ENCODE measurements around the gene BEGAIN.

BEGAIN gene

DNA sequence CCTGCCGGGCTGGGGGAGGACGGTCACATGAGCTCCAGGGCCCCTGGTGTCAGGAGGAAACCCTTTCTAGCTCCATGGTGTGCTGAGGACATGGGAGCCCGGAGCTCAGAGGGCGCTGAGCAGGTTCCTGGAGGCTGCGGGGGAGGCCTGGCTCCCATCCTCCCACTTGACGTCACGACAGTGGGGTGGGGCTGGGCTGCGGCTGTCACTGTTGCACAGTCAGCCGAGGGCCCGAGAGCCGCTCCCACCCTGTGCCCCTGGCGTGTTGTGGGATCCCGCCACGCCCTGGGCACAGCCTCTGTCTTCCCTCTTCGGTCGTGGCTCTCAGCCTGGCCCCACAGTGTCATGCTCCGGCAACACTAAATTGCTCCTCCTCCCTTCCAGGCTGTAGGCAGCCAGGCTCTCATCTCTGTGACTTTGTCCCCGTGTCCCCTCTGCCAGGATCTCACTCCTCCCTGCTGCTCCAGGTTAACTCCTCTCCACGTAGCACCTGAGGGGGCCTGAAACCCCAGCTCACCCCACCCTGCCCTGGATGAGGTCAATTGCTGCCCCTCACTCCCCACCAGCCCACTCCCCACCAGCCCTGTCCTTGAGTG is 33.0 kb downstream of the BEGAIN start:
- Histone ChIP-seq H3K27ac (ENCODE audit: low read depth, low read length) (no peak overlapping the region), H3K9me3 (ENCODE audit: insufficient read depth, low read depth, low read length) (no peaks in the 10 kb centered on the region), H3K9ac (ENCODE audit: low read depth, low read length) (no peak overlapping the region), H3K4me1 (ENCODE audit: insufficient read depth, low read length) (no peaks in the 10 kb centered on the region), H3K27me3 (ENCODE audit: insufficient read depth, low read length) (no peaks in the 10 kb centered on the region), H3K4me3 (ENCODE audit: low read length) (no peak overlapping the region), H3K36me3 (ENCODE audit: insufficient read depth, low read length) (no peaks in the 10 kb centered on the region)
- 85% methylated on average over 19 of the region's 19 CpGs for WGBS

DNA sequence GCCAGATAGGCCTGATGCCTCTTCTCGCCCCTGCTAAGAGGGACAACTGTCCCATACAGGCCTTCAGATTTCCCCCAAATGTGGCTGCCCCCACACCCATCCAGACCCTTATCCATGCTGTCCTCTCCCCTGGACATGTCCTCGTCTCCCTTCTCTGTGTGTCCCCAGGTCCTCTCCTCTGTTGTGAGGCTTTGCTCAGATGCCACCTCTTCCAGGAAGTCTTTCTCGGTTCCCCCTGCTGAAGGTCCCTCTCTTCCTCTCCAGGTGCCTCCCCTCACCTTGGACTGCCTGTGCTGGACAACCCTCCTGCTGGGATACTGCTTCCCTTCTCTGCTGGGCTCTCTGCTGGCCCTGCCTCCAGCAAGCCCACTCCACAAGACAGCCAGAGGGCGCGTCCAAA is 33.7 kb downstream of the BEGAIN start:
- Histone ChIP-seq H3K36me3 (ENCODE audit: insufficient read depth, low read length) (no peaks in the 10 kb centered on the region), H3K27me3 (ENCODE audit: insufficient read depth, low read length) (peaks cover under 1% of the 10 kb centered on the region; the same call in 1 of the 2 replicates), H3K9ac (ENCODE audit: low read depth, low read length) (no peak overlapping the region), H3K4me1 (ENCODE audit: insufficient read depth, low read length) (no peaks in the 10 kb centered on the region), H3K27ac (ENCODE audit: low read depth, low read length) (no peak overlapping the region), H3K4me3 (ENCODE audit: low read length) (no peak overlapping the region), H3K9me3 (ENCODE audit: insufficient read depth, low read depth, low read length) (no peaks in the 10 kb centered on the region)
- WGBS: 89% methylated on average over 5 of the region's 5 CpGs

DNA sequence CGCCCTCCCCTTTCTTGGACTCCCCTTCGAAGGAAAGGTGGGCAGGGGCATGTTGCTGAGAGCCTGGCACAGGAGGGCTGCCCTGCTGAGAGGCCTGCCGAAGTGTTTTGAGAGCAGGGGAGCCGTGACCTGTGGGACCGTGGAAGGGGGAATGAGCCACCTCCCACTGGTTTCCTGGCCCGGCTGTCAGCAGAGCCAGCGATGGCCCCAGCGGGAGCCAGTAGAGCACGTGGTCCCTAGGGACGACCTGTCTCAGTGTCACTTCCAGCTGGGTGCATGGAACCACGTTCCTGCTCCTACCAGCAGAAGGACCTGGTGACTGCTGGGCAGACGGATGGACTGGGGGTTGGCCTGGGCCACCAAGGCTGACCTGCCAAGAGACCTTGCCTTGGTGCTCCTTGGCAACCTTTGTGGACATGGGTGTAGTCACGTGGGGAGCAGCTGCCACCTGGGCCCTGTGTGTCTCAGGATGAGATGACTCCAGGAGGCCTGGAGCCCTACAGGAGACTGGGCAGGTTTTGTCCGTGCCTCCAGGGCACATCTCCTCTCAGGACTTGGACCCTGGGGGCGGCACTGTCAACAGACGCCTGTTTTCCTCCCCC is 34.6 kb downstream of the BEGAIN start:
- no peak overlapping the region for H3K4me3 ChIP-seq (ENCODE audit: low read length)
- no peaks in the 10 kb centered on the region for H3K36me3 ChIP-seq (ENCODE audit: insufficient read depth, low read length)
- H3K27ac ChIP-seq (ENCODE audit: low read depth, low read length): no peak overlapping the region
- H3K9ac ChIP-seq (ENCODE audit: low read depth, low read length): no peak overlapping the region
- 91% methylated on average over 16 of the region's 16 CpGs for WGBS
- no peaks in the 10 kb centered on the region for H3K9me3 ChIP-seq (ENCODE audit: insufficient read depth, low read depth, low read length)
- no peaks in the 10 kb centered on the region for H3K4me1 ChIP-seq (ENCODE audit: insufficient read depth, low read length)
- H3K27me3 ChIP-seq (ENCODE audit: insufficient read depth, low read length): peaks cover 6% of the 10 kb centered on the region; the same call in 1 of the 2 replicates

DNA sequence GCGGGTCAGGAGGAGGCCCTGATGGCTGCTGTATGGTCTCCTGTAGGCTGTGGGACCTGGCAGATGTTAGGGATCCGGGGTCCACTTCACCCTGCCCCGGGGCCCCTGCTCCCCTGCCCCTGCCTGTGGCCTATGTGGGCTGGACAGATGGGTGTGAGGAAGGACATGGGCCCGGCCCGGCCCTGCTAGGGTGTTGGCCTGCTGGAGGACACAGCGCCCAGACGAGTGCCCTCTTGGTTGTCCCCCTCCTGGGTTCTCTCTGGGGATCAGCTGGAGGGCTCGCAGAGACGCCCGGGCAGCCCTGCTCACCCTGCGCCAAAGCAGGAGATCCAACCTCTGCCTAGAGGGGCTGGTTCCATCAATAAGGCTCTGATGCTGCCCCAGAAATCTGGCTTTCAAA is 36.2 kb downstream of the BEGAIN start:
- Histone ChIP-seq H3K4me1 (ENCODE audit: insufficient read depth, low read length) (peaks cover under 1% of the 10 kb centered on the region), H3K27me3 (ENCODE audit: insufficient read depth, low read length) (peaks cover 19% of the 10 kb centered on the region)

DNA sequence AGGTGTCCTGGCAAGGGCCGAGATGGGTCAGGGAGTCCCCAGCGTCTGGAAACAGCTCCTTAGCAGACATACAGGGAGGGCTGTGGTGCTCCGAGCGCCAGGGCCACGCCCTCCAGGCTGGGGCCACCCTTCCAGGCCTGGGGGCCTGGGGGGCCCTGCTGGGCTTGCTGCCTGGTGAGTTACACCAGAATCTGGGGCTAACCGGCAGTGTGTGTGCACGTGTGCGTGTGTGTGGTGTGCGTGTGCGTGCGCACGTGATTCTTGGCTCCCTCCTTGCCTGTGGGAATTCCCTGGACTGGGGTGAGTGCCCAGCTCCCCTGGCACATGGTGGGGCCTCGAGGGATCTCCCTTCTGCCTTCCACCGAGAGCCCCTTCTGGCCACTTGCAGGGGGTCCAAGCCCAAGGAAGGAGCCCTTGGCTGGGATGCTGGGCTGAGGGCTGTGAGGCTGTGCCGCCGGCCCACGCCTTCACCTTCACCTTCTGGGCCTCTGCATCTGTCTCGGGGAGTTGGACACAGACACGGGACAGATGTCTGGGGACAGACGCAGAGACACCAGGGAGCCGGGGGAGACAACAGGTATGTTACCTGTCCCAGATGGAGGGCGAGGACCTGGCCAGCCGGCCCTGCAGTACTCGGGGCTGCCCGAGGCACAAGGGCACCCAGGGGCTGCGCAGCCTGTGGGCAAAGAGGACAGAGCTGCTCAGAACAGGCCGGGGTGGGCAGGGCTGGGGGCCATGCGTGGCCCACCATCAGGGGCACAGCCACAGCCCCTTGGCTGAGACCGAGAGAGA is 37.2 kb downstream of the BEGAIN start:
- Histone ChIP-seq H3K9ac (ENCODE audit: low read depth, low read length) (no peak overlapping the region), H3K36me3 (ENCODE audit: insufficient read depth, low read length) (no peaks in the 10 kb centered on the region), H3K27me3 (ENCODE audit: insufficient read depth, low read length) (peaks cover 19% of the 10 kb centered on the region), H3K27ac (ENCODE audit: low read depth, low read length) (no peak overlapping the region), H3K4me1 (ENCODE audit: insufficient read depth, low read length) (peaks cover 10% of the 10 kb centered on the region), H3K4me3 (ENCODE audit: low read length) (no peak overlapping the region), H3K9me3 (ENCODE audit: insufficient read depth, low read depth, low read length) (no peaks in the 10 kb centered on the region)
- WGBS: 90% methylated on average over 29 of the region's 29 CpGs

More for the DNA sequence above, 36.2 kb downstream of the BEGAIN start:
- no peaks in the 10 kb centered on the region for H3K36me3 ChIP-seq (ENCODE audit: insufficient read depth, low read length)
- H3K27ac ChIP-seq (ENCODE audit: low read depth, low read length): no peak overlapping the region
- WGBS: 90% methylated on average over 11 of the region's 11 CpGs
- no peak overlapping the region for H3K4me3 ChIP-seq (ENCODE audit: low read length)
- H3K9me3 ChIP-seq (ENCODE audit: insufficient read depth, low read depth, low read length): no peaks in the 10 kb centered on the region
- no peak overlapping the region for H3K9ac ChIP-seq (ENCODE audit: low read depth, low read length)

DNA sequence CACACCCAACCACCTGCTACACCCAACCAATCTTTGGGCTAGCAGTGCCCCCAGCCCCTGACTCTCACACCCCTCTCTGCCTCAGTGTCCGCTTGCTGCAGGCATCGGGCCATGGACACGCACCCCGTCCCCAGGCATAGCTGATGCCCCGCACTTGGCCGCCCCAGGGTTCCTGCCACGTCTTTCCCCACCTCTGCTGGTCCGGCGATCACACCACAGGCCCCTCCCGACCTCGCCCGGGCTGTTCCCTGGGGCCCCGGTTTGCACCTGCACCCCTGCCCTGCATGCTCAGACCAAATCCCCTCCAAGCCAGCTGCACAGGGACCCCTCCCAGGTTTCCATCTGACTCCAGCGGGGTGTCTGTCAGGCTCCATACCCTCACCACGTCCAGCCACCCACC is 38.3 kb downstream of the BEGAIN start:
- H3K36me3 ChIP-seq (ENCODE audit: insufficient read depth, low read length): no peaks in the 10 kb centered on the region
- H3K9ac ChIP-seq (ENCODE audit: low read depth, low read length): no peak overlapping the region
- no peak overlapping the region for H3K27ac ChIP-seq (ENCODE audit: low read depth, low read length)
- no peaks in the 10 kb centered on the region for H3K9me3 ChIP-seq (ENCODE audit: insufficient read depth, low read depth, low read length)
- peaks cover 11% of the 10 kb centered on the region for H3K4me1 ChIP-seq (ENCODE audit: insufficient read depth, low read length)
- no peak overlapping the region for H3K4me3 ChIP-seq (ENCODE audit: low read length)
- peaks cover 19% of the 10 kb centered on the region for H3K27me3 ChIP-seq (ENCODE audit: insufficient read depth, low read length)
- 92% methylated on average over 15 of the region's 15 CpGs for WGBS

DNA sequence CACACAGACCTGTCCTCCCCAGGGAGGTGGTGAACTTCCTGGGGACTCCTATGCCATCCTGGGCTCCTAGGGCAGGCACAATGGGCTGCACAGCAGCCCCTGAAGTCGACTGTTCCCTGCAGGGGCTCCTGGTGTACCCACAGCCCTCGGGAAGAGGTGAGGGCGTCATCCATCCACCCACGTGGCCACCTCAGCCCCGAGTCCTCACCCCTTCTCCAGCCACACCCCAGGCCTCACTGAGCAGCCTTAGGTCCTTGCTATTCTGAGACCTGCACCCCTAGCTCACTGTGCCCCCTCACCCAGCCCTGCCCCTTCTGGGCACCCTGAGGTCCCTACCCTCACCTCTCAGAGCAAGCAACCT is 38.9 kb downstream of the BEGAIN start:
- H3K27ac ChIP-seq (ENCODE audit: low read depth, low read length): no peak overlapping the region
- H3K4me3 ChIP-seq (ENCODE audit: low read length): no peak overlapping the region
- peaks cover 11% of the 10 kb centered on the region for H3K4me1 ChIP-seq (ENCODE audit: insufficient read depth, low read length)
- 85% methylated on average over 5 of the region's 5 CpGs for WGBS
- no peaks in the 10 kb centered on the region for H3K36me3 ChIP-seq (ENCODE audit: insufficient read depth, low read length)
- H3K9ac ChIP-seq (ENCODE audit: low read depth, low read length): no peak overlapping the region
- peaks cover 19% of the 10 kb centered on the region for H3K27me3 ChIP-seq (ENCODE audit: insufficient read depth, low read length)
- H3K9me3 ChIP-seq (ENCODE audit: insufficient read depth, low read depth, low read length): no peaks in the 10 kb centered on the region

DNA sequence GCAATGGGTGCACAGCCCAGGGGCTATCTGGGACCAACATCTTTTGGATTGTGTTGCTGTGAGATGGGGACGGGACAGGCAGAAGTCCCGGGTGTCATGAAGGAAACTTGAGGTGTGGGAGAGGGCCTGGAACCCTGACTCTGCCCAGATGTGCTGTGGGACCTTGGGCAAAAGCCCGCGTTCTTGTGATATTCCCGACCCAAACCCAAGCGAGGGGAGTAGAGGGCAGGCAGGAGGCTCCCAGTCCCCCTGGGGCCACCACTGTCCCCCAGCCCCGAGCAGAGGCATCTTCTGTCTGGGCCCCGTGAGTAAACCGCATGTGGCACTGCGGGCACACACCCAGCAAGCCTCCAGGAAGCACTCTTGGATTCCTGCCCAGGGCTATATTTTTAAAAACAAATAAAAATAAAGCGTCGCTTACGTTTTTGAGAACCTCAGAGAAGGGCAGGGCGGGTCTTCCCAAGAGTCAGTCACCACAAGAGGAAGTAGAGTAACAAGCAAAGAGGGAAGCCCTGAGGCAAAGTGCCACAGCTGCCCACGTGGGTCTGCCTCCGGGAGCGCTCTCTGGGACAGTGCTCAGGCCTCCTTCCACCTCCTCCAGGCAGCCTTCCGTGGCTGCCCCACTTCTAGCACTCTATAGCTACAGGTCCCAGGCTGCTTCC is 39.5 kb downstream of the BEGAIN start:
- Histone ChIP-seq H3K4me1 (ENCODE audit: insufficient read depth, low read length) (peaks cover 11% of the 10 kb centered on the region), H3K4me3 (ENCODE audit: low read length) (no peak overlapping the region), H3K9ac (ENCODE audit: low read depth, low read length) (no peak overlapping the region), H3K9me3 (ENCODE audit: insufficient read depth, low read depth, low read length) (no peaks in the 10 kb centered on the region), H3K27me3 (ENCODE audit: insufficient read depth, low read length) (peaks cover 19% of the 10 kb centered on the region), H3K36me3 (ENCODE audit: insufficient read depth, low read length) (no peaks in the 10 kb centered on the region), H3K27ac (ENCODE audit: low read depth, low read length) (no peak overlapping the region)
- WGBS: 86% methylated on average over 18 of the region's 18 CpGs

DNA sequence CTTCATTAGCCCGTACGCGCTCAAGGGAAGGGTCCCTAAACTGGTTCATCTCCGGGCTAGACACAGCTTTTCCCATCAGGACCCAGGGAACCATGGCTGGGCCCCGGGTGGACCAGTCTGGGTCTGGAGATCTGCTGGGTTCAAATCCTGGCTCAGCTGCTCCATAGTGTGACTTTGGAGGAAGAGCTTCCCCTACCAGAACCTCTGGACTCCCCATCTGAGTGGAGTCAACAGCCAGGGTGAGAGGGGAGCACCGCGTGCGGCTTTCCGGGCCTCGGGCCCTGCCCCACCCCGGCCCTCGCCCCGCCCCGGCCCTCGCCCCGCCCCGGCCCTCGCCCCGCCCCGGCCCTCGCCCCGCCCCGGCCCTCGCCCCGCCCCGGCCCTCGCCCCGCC is 41.2 kb downstream of the BEGAIN start:
- Histone ChIP-seq H3K4me3 (ENCODE audit: low read length) (peak overlapping the region; percentile 46), H3K27ac (ENCODE audit: low read depth, low read length) (no peak overlapping the region), H3K9me3 (ENCODE audit: insufficient read depth, low read depth, low read length) (no peaks in the 10 kb centered on the region), H3K4me1 (ENCODE audit: insufficient read depth, low read length) (peaks cover 11% of the 10 kb centered on the region), H3K27me3 (ENCODE audit: insufficient read depth, low read length) (peaks cover 19% of the 10 kb centered on the region), H3K36me3 (ENCODE audit: insufficient read depth, low read length) (no peaks in the 10 kb centered on the region), H3K9ac (ENCODE audit: low read depth, low read length) (no peak overlapping the region)
- WGBS: 34% methylated on average over 10 of the region's 28 CpGs

DNA sequence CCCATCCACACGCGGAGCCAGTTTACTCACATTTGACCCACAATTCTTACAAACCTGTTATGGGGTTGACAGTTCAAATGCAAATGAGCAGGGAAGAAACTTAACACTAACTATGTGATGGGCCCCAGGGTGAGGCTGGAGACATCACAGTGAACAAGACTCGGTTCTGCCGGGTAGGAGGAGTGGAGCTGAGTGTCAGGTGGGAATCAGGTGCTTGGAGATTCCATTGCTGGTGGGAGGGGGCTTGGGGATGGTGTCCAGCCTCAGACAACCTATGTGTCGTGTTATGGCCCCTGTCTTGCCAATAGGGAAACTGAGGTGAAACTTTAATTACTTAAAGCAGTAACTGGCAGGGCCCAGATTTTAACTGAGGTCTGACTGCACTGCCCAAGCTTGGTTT is 41.9 kb downstream of the BEGAIN start:
- H3K4me1 ChIP-seq (ENCODE audit: insufficient read depth, low read length): peaks cover 11% of the 10 kb centered on the region

DNA sequence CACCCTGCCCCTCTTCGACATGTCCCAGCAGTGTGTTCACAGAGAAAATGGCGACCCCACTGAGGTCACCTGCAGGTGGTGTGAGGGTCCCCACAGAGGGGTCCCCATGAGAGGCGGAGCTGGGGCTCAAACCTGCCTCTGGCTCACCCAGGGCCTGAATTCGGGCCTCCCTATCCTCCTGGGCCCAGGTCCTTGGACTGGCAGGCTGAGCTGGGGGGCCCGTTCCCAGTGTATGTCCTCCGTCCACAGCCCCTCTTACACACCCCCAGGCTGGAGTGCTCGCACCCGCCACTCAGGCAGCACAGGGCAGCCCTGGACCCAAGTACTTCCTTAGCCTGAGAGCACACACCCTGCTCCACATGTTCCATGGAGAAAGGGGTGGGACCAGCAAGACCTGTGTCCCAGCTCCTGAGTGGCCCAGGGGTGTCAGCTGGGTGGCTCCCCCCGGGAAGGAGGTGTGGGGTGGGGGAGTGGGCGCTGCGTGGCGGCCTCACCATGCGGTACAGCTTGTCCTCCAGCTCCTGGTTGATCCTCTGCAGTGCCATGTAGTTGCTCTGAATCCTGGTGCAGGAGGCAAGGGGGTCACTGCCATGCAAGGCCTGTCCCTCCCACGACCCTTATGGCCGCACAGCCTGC is 42.6 kb downstream of the BEGAIN start:
- Histone ChIP-seq H3K9me3 (ENCODE audit: insufficient read depth, low read depth, low read length) (no peaks in the 10 kb centered on the region), H3K4me1 (ENCODE audit: insufficient read depth, low read length) (peaks cover 11% of the 10 kb centered on the region), H3K4me3 (ENCODE audit: low read length) (no peak overlapping the region), H3K27ac (ENCODE audit: low read depth, low read length) (no peak overlapping the region), H3K27me3 (ENCODE audit: insufficient read depth, low read length) (peaks cover 19% of the 10 kb centered on the region), H3K9ac (ENCODE audit: low read depth, low read length) (no peak overlapping the region), H3K36me3 (ENCODE audit: insufficient read depth, low read length) (no peaks in the 10 kb centered on the region)
- 91% methylated on average over 15 of the region's 15 CpGs for WGBS

More for the DNA sequence above, 41.9 kb downstream of the BEGAIN start:
- 55% methylated on average over 3 of the region's 5 CpGs for WGBS
- no peak overlapping the region for H3K9ac ChIP-seq (ENCODE audit: low read depth, low read length)
- peaks cover 19% of the 10 kb centered on the region for H3K27me3 ChIP-seq (ENCODE audit: insufficient read depth, low read length)
- H3K27ac ChIP-seq (ENCODE audit: low read depth, low read length): no peak overlapping the region
- no peaks in the 10 kb centered on the region for H3K9me3 ChIP-seq (ENCODE audit: insufficient read depth, low read depth, low read length)
- no peaks in the 10 kb centered on the region for H3K36me3 ChIP-seq (ENCODE audit: insufficient read depth, low read length)
- no peak overlapping the region for H3K4me3 ChIP-seq (ENCODE audit: low read length)

Data from HUES64 (cell line).